ENCODE measurements around the gene IDUA.

The IDUA gene

DNA sequence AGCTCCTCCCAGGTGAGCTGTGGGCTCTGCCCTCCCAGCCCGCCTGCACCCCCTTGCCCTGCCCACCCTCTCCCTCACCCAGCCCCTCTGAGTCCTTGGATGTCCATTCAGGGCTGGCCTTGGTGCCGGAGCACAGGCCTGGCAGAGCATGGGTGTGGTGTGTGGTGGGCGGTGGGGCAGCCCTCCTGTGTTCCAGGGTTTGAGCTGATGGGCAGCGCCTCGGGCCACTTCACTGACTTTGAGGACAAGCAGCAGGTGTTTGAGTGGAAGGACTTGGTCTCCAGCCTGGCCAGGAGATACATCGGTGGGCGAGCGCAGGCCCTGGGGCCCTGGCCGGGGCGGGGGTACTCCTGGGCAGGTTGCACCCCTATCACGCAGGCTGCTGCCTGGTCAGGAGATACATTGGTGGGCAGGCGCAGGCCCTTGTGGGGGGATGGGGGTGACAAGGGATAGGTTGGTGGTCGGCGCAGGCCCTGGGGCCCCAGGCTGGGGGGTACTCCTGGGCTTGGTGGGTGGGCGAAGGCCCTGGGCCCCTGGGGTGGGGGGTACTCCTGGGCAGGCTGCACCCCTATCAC is 13.9 kb downstream of the IDUA start:
- DNase-seq (ENCODE audit: low read depth in 1 of 2, low spot score in 1 of 2): no peak

DNA sequence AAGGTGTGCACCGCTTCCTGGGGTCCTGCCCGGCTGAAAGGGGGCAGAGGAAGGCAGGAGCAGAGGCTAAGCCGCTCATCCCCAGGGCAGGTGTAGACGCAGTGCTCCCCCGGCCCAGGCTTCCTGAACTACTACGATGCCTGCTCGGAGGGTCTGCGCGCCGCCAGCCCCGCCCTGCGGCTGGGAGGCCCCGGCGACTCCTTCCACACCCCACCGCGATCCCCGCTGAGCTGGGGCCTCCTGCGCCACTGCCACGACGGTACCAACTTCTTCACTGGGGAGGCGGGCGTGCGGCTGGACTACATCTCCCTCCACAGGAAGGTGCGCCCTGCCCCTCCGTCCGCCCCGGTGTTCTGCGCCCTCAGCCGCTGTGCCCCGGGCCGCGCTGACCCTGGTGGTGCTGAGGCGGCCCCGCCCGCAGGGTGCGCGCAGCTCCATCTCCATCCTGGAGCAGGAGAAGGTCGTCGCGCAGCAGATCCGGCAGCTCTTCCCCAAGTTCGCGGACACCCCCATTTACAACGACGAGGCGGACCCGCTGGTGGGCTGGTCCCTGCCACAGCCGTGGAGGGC is 14.8 kb downstream of the IDUA start:
- DNase-seq (ENCODE audit: low read depth in 1 of 2, low spot score in 1 of 2): no peak

GRCh38 chr4:1002131-1002630 is 15.3 kb downstream of the IDUA start:
- DNase-seq (ENCODE audit: low read depth in 1 of 2, low spot score in 1 of 2): no peak

DNA sequence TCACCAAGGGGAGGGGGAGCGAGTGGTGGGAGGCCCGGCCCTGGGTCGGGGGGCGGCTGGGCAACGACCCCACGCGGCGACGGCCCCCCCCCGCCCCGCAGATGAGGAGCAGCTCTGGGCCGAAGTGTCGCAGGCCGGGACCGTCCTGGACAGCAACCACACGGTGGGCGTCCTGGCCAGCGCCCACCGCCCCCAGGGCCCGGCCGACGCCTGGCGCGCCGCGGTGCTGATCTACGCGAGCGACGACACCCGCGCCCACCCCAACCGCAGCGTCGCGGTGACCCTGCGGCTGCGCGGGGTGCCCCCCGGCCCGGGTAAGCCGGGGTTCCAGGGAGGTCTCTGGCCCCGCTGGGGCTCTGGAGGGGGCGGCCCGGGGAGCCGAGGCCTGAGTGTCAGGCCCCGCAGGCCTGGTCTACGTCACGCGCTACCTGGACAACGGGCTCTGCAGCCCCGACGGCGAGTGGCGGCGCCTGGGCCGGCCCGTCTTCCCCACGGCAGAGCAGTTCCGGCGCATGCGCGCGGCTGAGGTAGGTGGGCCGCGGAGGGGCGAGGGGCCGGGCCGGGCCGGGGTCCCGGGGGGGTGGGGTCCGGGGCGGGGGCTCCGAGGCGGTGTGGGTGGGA is 15.9 kb downstream of the IDUA start:
- no peak for DNase-seq (ENCODE audit: low read depth in 1 of 2, low spot score in 1 of 2)

DNA sequence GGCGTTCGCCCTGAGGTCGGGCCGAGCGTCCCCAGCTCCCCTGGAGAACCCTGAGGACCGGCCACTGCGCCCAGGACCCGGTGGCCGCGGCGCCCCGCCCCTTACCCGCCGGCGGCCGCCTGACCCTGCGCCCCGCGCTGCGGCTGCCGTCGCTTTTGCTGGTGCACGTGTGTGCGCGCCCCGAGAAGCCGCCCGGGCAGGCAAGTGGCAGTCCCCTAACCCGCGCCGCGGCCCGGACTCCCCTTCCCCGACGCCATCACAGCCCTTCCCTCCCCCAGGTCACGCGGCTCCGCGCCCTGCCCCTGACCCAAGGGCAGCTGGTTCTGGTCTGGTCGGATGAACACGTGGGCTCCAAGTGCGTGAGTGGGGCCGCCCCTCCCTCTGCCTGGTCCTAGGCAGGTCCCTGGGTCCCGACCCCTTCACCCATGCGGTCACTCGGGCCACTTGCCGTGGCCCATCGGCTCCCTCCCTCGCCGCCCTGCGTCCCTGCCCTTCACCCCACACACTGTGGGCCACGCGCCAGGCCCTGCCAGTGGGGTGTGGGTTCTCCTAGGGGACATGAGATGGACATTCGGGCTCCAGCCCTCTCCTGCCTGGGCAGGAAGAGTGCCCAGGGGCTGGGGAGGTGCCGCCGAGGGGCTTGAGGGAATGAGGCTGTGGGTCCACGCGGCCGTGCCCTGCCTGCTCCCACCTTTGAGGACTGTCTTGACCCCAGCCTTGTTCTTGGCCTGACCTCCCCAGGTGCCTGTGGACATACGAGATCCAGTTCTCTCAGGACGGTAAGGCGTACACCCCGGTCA is 16.6 kb downstream of the IDUA start:
- no peak for DNase-seq (ENCODE audit: low read depth in 1 of 2, low spot score in 1 of 2)

- no peak for DNase-seq (ENCODE audit: low read depth in 1 of 2, low spot score in 1 of 2)
These were observed 17.2 kb downstream of the IDUA start for GRCh38 chr4:1004071-1004418.

- no peak for DNase-seq (ENCODE audit: low read depth in 1 of 2, low spot score in 1 of 2)
These were observed 18.0 kb downstream of the IDUA start for GRCh38 chr4:1004557-1005485.

DNA sequence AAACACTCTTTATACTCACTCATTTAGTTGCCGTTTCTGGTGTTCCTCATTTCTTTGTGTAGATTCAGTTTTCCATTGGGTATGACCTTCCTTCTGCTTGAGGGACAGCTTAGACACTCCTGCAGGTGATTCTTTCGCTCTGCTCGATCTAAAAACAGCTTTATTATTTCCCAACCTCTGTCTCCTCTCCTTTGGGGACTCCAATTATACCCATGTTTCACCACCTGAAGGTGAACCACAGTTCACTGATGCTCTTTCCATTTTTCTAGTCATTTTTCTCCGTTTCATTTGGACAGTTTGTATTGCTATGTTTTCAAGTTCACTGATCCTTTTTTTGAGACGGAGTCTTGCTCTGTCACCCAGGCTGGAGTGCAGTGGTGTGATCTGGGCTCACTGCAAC is 20.0 kb downstream of the IDUA start:
- no peak for DNase-seq (ENCODE audit: low read depth in 1 of 2, low spot score in 1 of 2)

- DNase-seq (ENCODE audit: low read depth in 1 of 2, low spot score in 1 of 2): peak in 1 of 2 donors; percentile 18
These were observed 22.1 kb downstream of the IDUA start for GRCh38 chr4:1008840-1009541.

- peak; percentile 64 to 65 for DNase-seq (ENCODE audit: low read depth in 1 of 2, low spot score in 1 of 2)
These were observed 22.9 kb downstream of the IDUA start for GRCh38 chr4:1009542-1010394.

DNA sequence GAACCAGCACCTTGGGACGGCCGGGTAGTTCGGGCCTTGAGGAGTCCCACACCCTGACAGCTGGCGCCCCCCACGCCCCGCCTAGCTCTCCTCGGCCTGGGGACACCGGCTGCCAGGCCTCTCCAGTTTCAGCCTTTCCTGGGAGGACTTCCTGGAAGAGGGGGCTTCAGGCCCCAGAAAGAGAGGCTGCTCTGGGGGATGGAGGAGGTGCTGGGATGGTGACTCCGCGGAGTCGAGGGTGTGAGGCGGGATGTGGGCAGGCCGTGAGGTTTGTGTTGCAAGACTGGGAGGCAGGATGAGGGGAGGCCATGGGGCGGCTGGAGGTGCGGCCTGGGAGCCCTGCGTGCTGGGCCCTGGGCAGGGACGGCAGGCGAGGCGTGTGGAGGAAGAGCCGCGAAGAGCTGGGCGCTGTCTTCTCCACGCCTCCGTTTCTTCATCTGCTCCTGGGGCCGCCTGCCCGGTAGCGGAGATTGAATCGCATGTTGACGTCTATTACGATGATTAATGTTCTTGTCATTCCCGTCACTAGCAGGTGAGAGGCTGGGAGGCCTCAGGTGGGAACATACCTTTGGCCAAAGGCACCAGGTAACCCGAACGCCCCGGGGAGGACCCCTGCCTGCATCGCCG is 23.7 kb downstream of the IDUA start:
- peak; percentile 26 to 30 for DNase-seq (ENCODE audit: low read depth in 1 of 2, low spot score in 1 of 2)

GRCh38 chr4:1011022-1011665 is 24.3 kb downstream of the IDUA start, which contains the start of gene FGFRL1:
Gene FGFRL1 (plus strand): TSS chr4:1011626. CDS start chr4:1012486, 860 bp downstream.
- DNase-seq (ENCODE audit: low read depth in 1 of 2, low spot score in 1 of 2): peak; percentile 90 to 92

DNA sequence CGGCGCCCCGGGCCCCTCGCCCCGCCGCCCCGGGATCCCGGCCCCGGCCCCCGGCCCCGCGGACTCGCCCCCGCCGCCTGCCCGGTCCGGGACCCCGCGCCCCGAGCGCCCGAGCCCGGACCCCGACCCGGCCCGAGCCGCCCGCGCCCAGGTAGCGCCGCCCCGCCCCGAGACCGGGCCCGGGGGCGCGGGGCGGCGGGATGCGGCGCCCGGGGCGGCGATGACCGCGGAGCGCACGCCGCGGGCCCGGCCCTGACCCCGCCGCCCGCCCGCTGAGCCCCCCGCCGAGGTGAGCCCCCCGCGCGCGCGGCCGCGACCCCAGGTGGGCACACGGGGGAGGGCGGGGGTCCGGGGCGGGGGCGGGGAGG is 24.8 kb downstream of the IDUA start:
- no peak for DNase-seq (ENCODE audit: low read depth in 1 of 2, low spot score in 1 of 2)

DNA sequence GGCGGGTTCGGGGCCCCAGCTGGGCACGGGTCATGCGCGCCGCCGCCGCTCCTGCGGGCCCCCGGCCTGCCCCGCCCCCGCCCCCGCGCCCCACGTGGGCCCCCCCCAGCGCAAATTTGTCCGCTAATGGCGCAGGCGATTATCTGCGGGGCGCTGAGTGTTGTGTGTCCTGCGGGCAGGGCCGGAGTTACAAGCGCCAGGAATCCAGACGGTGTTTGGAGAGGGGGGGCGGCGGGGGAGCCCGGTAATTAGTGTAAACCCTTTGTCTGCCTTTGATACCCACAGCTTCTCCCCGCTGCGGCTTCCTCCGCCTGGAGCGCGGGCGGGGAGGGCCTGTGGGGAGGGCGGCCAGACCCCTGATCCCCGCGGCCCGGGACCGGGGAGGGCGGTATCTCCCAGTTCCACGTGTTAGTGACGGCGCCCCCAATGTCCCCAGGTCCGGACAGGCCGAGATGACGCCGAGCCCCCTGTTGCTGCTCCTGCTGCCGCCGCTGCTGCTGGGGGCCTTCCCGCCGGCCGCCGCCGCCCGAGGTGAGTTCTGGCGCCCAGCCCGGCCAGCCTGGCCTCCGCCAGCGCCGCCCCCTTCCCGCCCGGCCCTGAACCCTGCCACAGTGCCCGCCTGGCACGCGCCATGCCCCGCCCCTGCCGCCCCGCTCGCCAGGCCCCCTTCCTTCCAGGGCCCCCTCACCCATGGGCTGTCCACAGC is 25.3 kb downstream of the IDUA start:
- peak in 1 of 2 donors; percentile 14 for DNase-seq (ENCODE audit: low read depth in 1 of 2, low spot score in 1 of 2)

DNA sequence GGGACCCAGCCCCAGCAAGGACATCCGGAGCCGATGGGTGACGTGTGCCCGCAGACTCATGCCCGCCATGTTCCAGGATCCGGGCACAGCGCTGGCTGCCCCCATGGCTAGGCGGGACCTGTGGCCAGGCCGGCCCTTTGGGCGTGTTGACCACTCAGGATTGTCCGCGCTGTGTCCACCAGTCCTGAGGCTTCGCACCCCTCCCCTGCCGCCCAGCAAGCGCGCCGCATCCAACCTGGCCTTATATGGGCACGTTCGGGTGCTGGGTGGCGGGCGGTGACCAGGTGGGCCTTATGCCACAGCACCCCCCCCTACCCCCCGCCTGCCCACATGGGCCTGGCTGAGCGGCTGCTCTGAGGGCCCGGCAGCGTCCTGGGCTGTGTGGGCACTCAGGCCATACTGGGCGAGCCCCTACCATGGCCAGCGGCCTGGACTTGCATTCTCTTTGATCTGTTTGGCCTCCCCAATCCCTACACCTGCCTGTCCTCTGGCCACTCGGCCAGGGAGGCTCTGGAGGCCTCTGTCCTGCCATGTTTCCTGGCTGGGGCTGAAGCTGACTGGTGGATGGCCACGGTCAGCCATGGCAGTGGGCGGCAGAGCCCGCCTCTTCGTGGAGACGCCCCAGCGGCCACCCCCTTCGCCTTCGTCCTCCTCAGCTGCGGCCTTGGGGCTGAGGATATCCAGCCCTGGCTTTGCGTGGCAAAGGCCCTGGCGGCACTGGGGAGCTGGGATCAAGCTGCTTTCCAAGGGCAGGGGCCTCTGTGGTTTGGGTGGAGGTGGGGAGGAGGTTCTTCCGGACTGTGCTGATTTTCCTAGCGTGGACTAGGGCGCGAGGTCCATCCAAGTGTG is 26.6 kb downstream of the IDUA start:
- DNase-seq (ENCODE audit: low read depth in 1 of 2, low spot score in 1 of 2): no peak

DNA sequence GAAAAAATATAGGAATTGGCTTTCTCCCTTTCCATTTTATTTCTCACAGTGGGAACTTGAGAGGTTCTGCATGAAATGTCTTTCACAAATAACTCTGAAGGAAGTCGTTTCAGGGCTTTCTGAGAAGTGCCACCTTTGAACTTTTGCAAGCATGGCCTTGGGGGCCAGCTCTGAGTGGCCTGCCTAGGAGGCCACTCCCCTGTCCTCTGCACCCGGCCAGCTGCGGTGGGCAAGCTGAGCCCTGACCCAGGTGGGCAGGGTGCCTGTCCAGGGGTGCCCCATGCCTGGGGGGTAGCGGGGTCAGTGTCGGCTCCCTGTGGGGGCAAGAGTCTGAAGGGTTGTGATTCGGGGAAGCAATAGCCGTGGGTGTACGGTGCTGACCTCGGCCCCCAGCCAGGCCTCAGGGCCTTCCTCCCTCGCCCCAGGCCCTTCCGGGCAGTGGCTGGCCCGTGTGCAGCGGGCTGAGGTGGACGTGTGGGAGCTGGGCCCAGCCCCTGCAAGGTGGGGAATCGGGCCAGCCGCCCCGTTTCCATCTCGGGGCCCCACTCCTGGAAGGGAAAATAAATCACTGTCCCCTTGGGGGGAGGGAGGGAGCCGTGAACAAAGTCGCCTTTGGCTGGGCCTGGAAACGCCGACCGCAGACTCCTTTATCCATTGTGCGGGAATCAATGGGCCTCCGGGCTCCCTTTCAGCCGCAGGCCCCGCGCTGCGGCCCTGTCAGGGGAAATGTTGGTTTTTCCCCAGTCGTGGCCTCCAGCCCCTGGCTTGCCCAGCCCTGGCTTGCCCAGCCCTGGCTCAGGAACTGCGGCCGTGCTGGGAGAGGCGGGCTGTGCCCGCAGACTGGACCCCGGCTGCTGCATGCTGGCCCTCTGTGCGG is 27.7 kb downstream of the IDUA start:
- no peak for DNase-seq (ENCODE audit: low read depth in 1 of 2, low spot score in 1 of 2)
